GM12878 (cell line): ENCODE data around the gene OPN1MW3. TPM values are rescaled to one million over a fixed set of nuclear protein-coding genes. Genes with fewer than 3 reads are reported as not detected.

ENCODE experiments used
- ATAC-seq: fragments of 200-7000 bp; cut with Tn5 transposase; 3 replicates; pipeline ENCODE4 v1.9.1; 2020; ENCODE audit warnings: mild to moderate bottlenecking, moderate library complexity
- BruUV-seq: library from RNA; stranded (reverse); fragments of 400-500 nt; replicated peaks from 2 replicates; lab custom pipeline; 2021; lab: Mats Ljungman, UMichigan
- CTCF ChIA-PET: fragments of 300-600 bp; sonication (Branson Sonifier 250); formaldehyde crosslinking; extraction: SDS; loops from one replicate; lab custom pipeline; 2021; ENCODE audit warnings: inconsistent platforms; lab: Yijun Ruan, JAX
- POLR2A ChIA-PET: fragments of 350-600 bp; formaldehyde crosslinking; extraction: SDS; loops from one replicate; lab custom pipeline; 2021; ENCODE audit warnings: inconsistent platforms; lab: Charles Lee
- RAD21 ChIA-PET: fragments of 300-600 bp; sonication (Branson Sonifier 250); formaldehyde crosslinking; loops from one replicate; lab custom pipeline; 2023; ENCODE audit warnings: antibody characterized with exemption; ENCODE audit not compliant: unreplicated experiment; lab: Charles Lee
- SMC1A ChIA-PET: fragments of 300-600 bp; sonication (Branson Sonifier 250); formaldehyde crosslinking; loops from one replicate; lab custom pipeline; 2023; ENCODE audit not compliant: unreplicated experiment, uncharacterized antibody; lab: Charles Lee
- DNase-seq: peaks from one replicate; pipeline ENCODE4 v3.0.0-alpha.2; 2011; ENCODE audit warnings: low read depth, low spot score
- FAIRE-seq: peaks from 3 replicates; lab custom pipeline; 2011; peaks lifted over from hg19 to GRCh38; lab: Jason Lieb, UNC
- H2AFZ ChIP-seq: 2 replicates; pipeline ENCODE4 v1.6.0; 2011; ENCODE audit warnings: low read depth, low read length, control low read depth; ENCODE audit not compliant: control insufficient read depth
- H3K27ac ChIP-seq: 2 replicates; pipeline ENCODE4 v1.5.1; 2011; ENCODE audit warnings: control low read depth; ENCODE audit not compliant: control insufficient read depth, insufficient read depth
- H3K27me3 ChIP-seq, 2 experiments: replicated peaks in 1 of 2; 2 replicates each; pipeline versions ENCODE4 v1.6.0 to v1.6.1; 2011; ENCODE audit warnings: low read length in 1 of 2; ENCODE audit not compliant: control insufficient read depth in 2 of 2, insufficient read depth in 2 of 2
- H3K36me3 ChIP-seq, 2 experiments: 2 replicates each; pipeline ENCODE4 v1.5.1; 2011; ENCODE audit warnings: low read length in 1 of 2; ENCODE audit not compliant: control insufficient read depth in 2 of 2, insufficient read depth in 2 of 2
- H3K4me1 ChIP-seq: 2 replicates; pipeline ENCODE4 v1.6.1; 2011; ENCODE audit warnings: mild to moderate bottlenecking, low read length, moderate library complexity, mixed read lengths; ENCODE audit not compliant: control insufficient read depth, insufficient read depth
- H3K4me2 ChIP-seq: 2 replicates; pipeline ENCODE4 v1.6.0; 2011; ENCODE audit warnings: control low read depth; ENCODE audit not compliant: control insufficient read depth, insufficient read depth
- H3K4me3 ChIP-seq: fragments of 200-600 bp; sonication (generic); 2 replicates; pipeline ENCODE4 v1.5.1; 2016
- H3K79me2 ChIP-seq: 2 replicates; pipeline ENCODE4 v1.6.0; 2011; ENCODE audit warnings: low read length; ENCODE audit not compliant: control insufficient read depth, insufficient read depth
- H3K9ac ChIP-seq: 2 replicates; pipeline ENCODE4 v1.8.0; 2011; ENCODE audit warnings: low read length, control low read depth, mixed read lengths; ENCODE audit not compliant: control insufficient read depth, insufficient read depth
- H3K9me3 ChIP-seq: replicated peaks from 3 replicates; pipeline ENCODE4 v1.5.1; 2011; ENCODE audit warnings: mild to moderate bottlenecking, low read length; ENCODE audit not compliant: control insufficient read depth, insufficient read depth
- H4K20me1 ChIP-seq: 2 replicates; pipeline ENCODE4 v1.6.0; 2011; ENCODE audit not compliant: control insufficient read depth, insufficient read depth
- BHLHE40 ChIP-seq, 2 experiments: fragments of 450-650 bp in 1 of 2; IDR thresholded peaks; 2 replicates each; pipeline ENCODE4 v1.6.1; 2011 to 2017; ENCODE audit warnings: low read depth in 2 of 2, borderline replicate concordance in 1 of 2, improper control_type of control experiment in 1 of 2, low read length in 1 of 2, mild to moderate bottlenecking in 1 of 2
- BMI1 ChIP-seq: fragments of 450-650 bp; IDR thresholded peaks from 2 replicates; pipeline ENCODE4 v1.6.1; 2016; ENCODE audit warnings: mild to moderate bottlenecking, moderate library complexity, borderline replicate concordance
- CBX5 ChIP-seq: sonication (generic); IDR thresholded peaks from 2 replicates; pipeline ENCODE4 v1.6.1; 2016; ENCODE audit warnings: low read depth, moderate library complexity, mild to moderate bottlenecking, inconsistent platforms
- GABPA ChIP-seq: IDR thresholded peaks from 2 replicates; pipeline ENCODE4 v1.6.1; 2014; ENCODE audit warnings: antibody characterized with exemption, low read depth, mild to moderate bottlenecking, inconsistent platforms
- IRF4 ChIP-seq: IDR thresholded peaks from 2 replicates; pipeline ENCODE4 v1.6.1; 2011; ENCODE audit warnings: low read depth, low read length
- JUNB ChIP-seq: IDR thresholded peaks from 2 replicates; pipeline ENCODE4 v1.6.1; 2016; ENCODE audit warnings: antibody characterized with exemption, mild to moderate bottlenecking
- MEF2B ChIP-seq: fragments of 450-650 bp; IDR thresholded peaks from 2 replicates; pipeline ENCODE4 v1.6.1; 2018; ENCODE audit warnings: mild to moderate bottlenecking, moderate library complexity; ENCODE audit not compliant: partially characterized antibody, poor library complexity, severe bottlenecking
- MXI1 ChIP-seq: fragments of 150-350 bp; IDR thresholded peaks from 2 replicates; pipeline ENCODE4 v1.6.1; 2011; ENCODE audit warnings: low read depth, mild to moderate bottlenecking, inconsistent platforms, low read length, improper control_type of control experiment
- NR2C1 ChIP-seq: fragments of 450-650 bp; IDR thresholded peaks from 2 replicates; pipeline ENCODE4 v1.6.1; 2017; ENCODE audit warnings: antibody characterized with exemption, mild to moderate bottlenecking, moderate library complexity
- POLR2A ChIP-seq: IDR thresholded peaks from 2 replicates; pipeline ENCODE4 v1.6.1; 2011; ENCODE audit warnings: low read depth, mild to moderate bottlenecking, low read length
- POU2F2 ChIP-seq: IDR thresholded peaks from 3 replicates; pipeline ENCODE4 v1.6.1; 2011; ENCODE audit warnings: low read depth, mild to moderate bottlenecking, low read length, borderline replicate concordance
- RB1 ChIP-seq: fragments of 450-650 bp; formaldehyde crosslinking; IDR thresholded peaks from 2 replicates; pipeline ENCODE4 v1.6.1; 2017; ENCODE audit warnings: mild to moderate bottlenecking, borderline replicate concordance
- SMC3 ChIP-seq: IDR thresholded peaks from 2 replicates; pipeline ENCODE4 v1.6.1; 2011; ENCODE audit warnings: low read length, improper control_type of control experiment, borderline replicate concordance
- WGBS: methylation state at CpG from one replicate; pipeline ENCODE4 v1.1.6; 2016; ENCODE audit warnings: low lambda C conversion rate; ENCODE audit not compliant: insufficient replicate concordance, insufficient coverage; ENCODE audit errors: missing lambda C conversion rate; 5-methylcytosine and 5-hydroxymethylcytosine counted together
- in situ Hi-C: fragments of 300-500 bp; cut with MboI; formaldehyde crosslinking; loops from 9 replicates; pipeline ENCODE4 v1.14.3; 2018; ENCODE audit warnings: mixed read lengths
- intact Hi-C: fragments of 100-400 bp; cut with micrococcal nuclease; formaldehyde crosslinking; loops from one replicate; pipeline ENCODE4 v1.14.2; 2022; ENCODE audit not compliant: unreplicated experiment
- polyA plus RNA-seq, 11 experiments: library from polyadenylated mRNA; depleted of rRNA in 4 of 11; unstranded in 6 of 11; stranded (reverse) in 5 of 11; fragments of >200 nt; fragmentation: Nextera tagmentation in 4 of 11; fragmentation: Illumina TruSeq in 1 of 11; extraction: Ambion mirVana in 4 of 11; extraction: Trizol in 1 of 11; gene quantifications; 1 replicate in 1 of 11; 2 replicates in 10 of 11; pipeline versions ENCODE4 v1.2.1 to v1.2.3, GENCODE V29; 2011 to 2016; ENCODE audit warnings: inconsistent platforms in 2 of 11, missing spikeins in 2 of 11, low read depth in 1 of 11
- total RNA-seq, 4 experiments: library from RNA; depleted of rRNA in 3 of 4; stranded (reverse); fragments of >200 nt in 3 of 4; fragmentation: Illumina TruSeq in 1 of 4; extraction: Trizol in 1 of 4; gene quantifications; 2 replicates each; pipeline versions ENCODE4 v1.2.1 to v1.2.3, GENCODE V29; 2013 to 2021
- TF ChIP-seq, protein P1 (sequence below): fragments of 450-650 bp; IDR thresholded peaks from 2 replicates; pipeline ENCODE4 v1.6.1; 2017; ENCODE audit warnings: mild to moderate bottlenecking

OPN1MW3 gene
- total and polyA plus RNA-seq, 10 of the 15 experiments (the other 5 are each of a cell fraction or from before 2014, with no cell fraction given), result not detected

DNA sequence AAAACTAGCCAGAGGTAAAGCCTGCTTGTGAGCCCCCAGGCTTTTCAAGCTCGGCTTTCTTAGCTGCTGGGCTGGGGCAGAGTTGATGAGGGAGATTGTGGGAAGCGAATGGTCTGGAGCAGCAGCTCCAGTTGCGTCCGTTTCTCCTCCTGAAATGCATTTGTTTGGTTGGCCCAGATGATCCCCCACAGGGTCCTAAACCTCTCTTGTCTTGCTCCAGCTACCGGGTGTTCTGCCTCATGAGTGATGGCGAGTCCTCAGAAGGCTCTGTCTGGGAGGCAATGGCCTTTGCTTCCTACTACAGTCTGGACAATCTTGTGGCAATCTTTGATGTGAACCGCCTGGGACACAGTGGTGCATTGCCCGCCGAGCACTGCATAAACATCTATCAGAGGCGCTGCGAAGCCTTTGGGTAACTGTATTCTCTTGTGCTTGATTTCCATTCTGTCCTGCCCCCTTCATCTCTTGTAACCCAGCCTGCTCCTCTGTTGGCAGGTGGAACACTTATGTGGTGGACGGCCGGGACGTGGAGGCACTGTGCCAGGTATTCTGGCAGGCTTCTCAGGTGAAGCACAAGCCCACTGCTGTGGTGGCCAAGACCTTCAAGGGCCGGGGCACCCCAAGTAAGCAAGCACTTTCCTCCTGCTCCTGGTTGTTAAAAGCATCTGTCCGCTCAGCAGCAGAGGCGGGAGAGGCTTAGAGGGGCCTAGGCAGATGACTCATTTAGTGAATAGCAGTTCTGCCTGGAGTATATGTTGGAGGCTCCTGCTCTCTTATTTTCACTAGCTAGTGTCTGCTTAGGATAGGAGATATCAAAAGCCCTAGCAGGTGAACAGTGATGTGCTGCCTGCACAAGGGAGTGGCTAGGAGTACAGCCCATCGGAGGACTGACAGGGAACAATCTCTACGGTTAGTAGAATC is 53.5 kb downstream of the OPN1MW3 start:
- Histone ChIP-seq H3K4me3 (no peak overlapping the region), H4K20me1 (no peaks in the 10 kb centered on the region), H3K79me2 (no peaks in the 10 kb centered on the region), H3K36me3 (no peaks in the 10 kb centered on the region), H2AFZ (no peak overlapping the region), H3K4me2 (no peak overlapping the region), H3K27me3 (no peaks in the 10 kb centered on the region), H3K27ac (no peak overlapping the region), H3K9me3 (no peaks in the 10 kb centered on the region; the same call in 1 of the 3 replicates), H3K4me1 (peaks cover 5% of the 10 kb centered on the region; the same call in 1 of the 2 replicates), H3K9ac (no peak overlapping the region)
- ChIA-PET RAD21 (no interaction called here), SMC1A (no interaction called here), CTCF (interaction anchor here (1.6 to 4.0 kb wide), 3 partner anchors 13 to 189 kb away, joined by 4 to 17 read pairs (median 4); no protein-coding TSS in a partner anchor), POLR2A (no interaction called here)
- in situ Hi-C loops, result loop anchor here (25.0 kb wide), 1 partner anchor 174 kb away; the partner anchor contains the start of gene OPN1LW
- no TSS peak for BruUV-seq
- 64% methylated on average over 19 of the region's 19 CpGs for WGBS
- intact Hi-C loops, result no loop called here
- FAIRE-seq, result no peak
- ATAC-seq, result no peak
- DNase-seq, result no peak
- TF ChIP-seq IRF4, result 0 out of 2 replicates have a peak, but pooled peaks have one; percentile 25
- no peak for TF ChIP-seq BMI1
- no peak for TF ChIP-seq POLR2A
- no peak for TF ChIP-seq SMC3
- TF ChIP-seq GABPA, result no peak
- TF ChIP-seq JUNB, result peak; percentile 59
- TF ChIP-seq, all 136 proteins: peak for 2

DNA sequence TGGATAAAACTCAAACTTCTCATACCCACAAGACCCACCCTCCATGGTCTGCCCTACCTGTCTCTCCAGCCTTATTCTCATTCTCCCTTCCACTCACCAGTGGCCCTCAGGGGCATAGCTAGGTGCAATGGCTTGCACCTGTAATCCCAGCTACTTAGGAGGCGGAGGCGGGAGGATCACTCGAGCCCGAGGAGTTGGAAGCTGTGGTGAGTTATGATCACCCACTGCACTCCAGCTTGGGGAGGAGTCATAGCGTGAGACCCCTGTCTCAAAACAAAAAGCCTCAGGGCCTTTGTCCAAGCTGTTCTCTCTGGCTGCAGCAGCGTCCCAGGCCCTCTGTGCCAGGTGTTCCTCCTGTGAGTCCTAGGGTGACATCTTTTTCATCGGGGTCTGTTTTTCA is 54.7 kb downstream of the OPN1MW3 start:
- no TSS peak for BruUV-seq
- in situ Hi-C loops, result loop anchor here (25.0 kb wide), 1 partner anchor 175 kb away; the partner anchor contains the start of gene OPN1LW
- ATAC-seq (no peak), DNase-seq (no peak), FAIRE-seq (no peak)
- Histone ChIP-seq H4K20me1 (no peaks in the 10 kb centered on the region), H3K9ac (no peak overlapping the region), H3K4me2 (no peak overlapping the region), H3K27ac (no peak overlapping the region), H3K4me1 (peaks cover 5% of the 10 kb centered on the region; the same call in 1 of the 2 replicates), H3K79me2 (no peaks in the 10 kb centered on the region), H3K9me3 (no peaks in the 10 kb centered on the region; the same call in 1 of the 3 replicates), H2AFZ (no peak overlapping the region), H3K36me3 (no peaks in the 10 kb centered on the region), H3K27me3 (no peaks in the 10 kb centered on the region), H3K4me3 (no peak overlapping the region)
- 55% methylated on average over 7 of the region's 7 CpGs for WGBS
- intact Hi-C loops, result no loop called here
- SMC1A ChIA-PET, result interaction anchor here (1.1 kb wide), 1 partner anchor 10 kb away, joined by 4 read pairs; no protein-coding TSS in a partner anchor
- POLR2A ChIA-PET, result no interaction called here
- CTCF ChIA-PET, result no interaction called here
- RAD21 ChIA-PET, result no interaction called here
- TF ChIP-seq NR2C1, result no peak
- no peak for TF ChIP-seq POU2F2
- TF ChIP-seq CBX5, result no peak
- no peak for TF ChIP-seq MXI1
- no peak for TF ChIP-seq MEF2B
- TF ChIP-seq RB1, result no peak
- TF ChIP-seq, protein P1, sequence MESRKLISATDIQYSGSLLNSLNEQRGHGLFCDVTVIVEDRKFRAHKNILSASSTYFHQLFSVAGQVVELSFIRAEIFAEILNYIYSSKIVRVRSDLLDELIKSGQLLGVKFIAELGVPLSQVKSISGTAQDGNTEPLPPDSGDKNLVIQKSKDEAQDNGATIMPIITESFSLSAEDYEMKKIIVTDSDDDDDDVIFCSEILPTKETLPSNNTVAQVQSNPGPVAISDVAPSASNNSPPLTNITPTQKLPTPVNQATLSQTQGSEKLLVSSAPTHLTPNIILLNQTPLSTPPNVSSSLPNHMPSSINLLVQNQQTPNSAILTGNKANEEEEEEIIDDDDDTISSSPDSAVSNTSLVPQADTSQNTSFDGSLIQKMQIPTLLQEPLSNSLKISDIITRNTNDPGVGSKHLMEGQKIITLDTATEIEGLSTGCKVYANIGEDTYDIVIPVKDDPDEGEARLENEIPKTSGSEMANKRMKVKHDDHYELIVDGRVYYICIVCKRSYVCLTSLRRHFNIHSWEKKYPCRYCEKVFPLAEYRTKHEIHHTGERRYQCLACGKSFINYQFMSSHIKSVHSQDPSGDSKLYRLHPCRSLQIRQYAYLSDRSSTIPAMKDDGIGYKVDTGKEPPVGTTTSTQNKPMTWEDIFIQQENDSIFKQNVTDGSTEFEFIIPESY, result no peak
- no peak for TF ChIP-seq BHLHE40 (IDR thresholded peaks at IDR 0.05; ENCODE audit: borderline replicate concordance in 1 of 2, low read depth in 2 of 2, low read length in 1 of 2)
